ENCODE results near the gene ADAMTSL1. TPM values are rescaled to one million over a fixed set of nuclear protein-coding genes. Genes with fewer than 3 reads are reported as not detected.

The ADAMTSL1 gene
- total RNA-seq, 4 donors from 2014 or later = 13.3 to 39.7 (median 27.2) TPM

GRCh38 chr9:18727904-18728303, 254.0 kb downstream of the ADAMTSL1 start:
- Histone ChIP-seq H3K4me1 (peaks cover 0 to 10% (median 2%) of the 10 kb centered on the region in 4 donors), H3K27me3 (no peaks in the 10 kb centered on the region), H3K36me3 (no peaks in the 10 kb centered on the region), H3K9me3 (no peaks in the 10 kb centered on the region), H3K4me3 (no peak overlapping the region), H3K27ac (no peak overlapping the region)
- in situ Hi-C loops (cut with MboI; ENCODE audit: low pct_ligation_motif_present in 1 of 4, low pct_unique_long_range_greater_than_20kb in 1 of 4, low sequenced_read_pairs in 3 of 4) (no loop called here), intact Hi-C loops (cut with DNase I; ENCODE audit: low total_unique reads) (no loop called here)
- WGBS, 2 donors (ENCODE audit: low coverage in 1 of 2) = 93 to 97% methylated on average over 3 to 7 of the region's 7 CpGs
- no peak for TF ChIP-seq EP300 (IDR thresholded peaks at IDR 0.05; ENCODE audit: low read depth)
- TF ChIP-seq POLR2AphosphoS5 (IDR thresholded peaks at IDR 0.05) = no peak
- TF ChIP-seq CTCF (IDR thresholded peaks at IDR 0.05) = no peak
- TF ChIP-seq POLR2A (IDR thresholded peaks at IDR 0.05) = no peak
- no peak for DNase-seq

GRCh38 chr9:18728642-18729041, 254.7 kb downstream of the ADAMTSL1 start:
- Histone ChIP-seq H3K27me3 (no peaks in the 10 kb centered on the region), H3K27ac (no peak overlapping the region), H3K4me3 (no peak overlapping the region), H3K4me1 (peaks cover 0 to 10% (median 2%) of the 10 kb centered on the region in 4 donors), H3K9me3 (no peaks in the 10 kb centered on the region), H3K36me3 (no peaks in the 10 kb centered on the region)
- TF ChIP-seq POLR2A (IDR thresholded peaks at IDR 0.05) (no peak), POLR2AphosphoS5 (IDR thresholded peaks at IDR 0.05) (peak in 2 of 3 donors; percentile 9 to 38)
- in situ Hi-C loops (cut with MboI; ENCODE audit: low pct_ligation_motif_present in 1 of 4, low pct_unique_long_range_greater_than_20kb in 1 of 4, low sequenced_read_pairs in 3 of 4) = no loop called here
- no peak for DNase-seq
- 78 to 83% methylated on average over 3 of the region's 3 CpGs for WGBS, 2 donors (ENCODE audit: low coverage in 1 of 2)
- intact Hi-C loops (cut with DNase I; ENCODE audit: low total_unique reads) = no loop called here

GRCh38 chr9:18730241-18730640, 256.3 kb downstream of the ADAMTSL1 start:
- Histone ChIP-seq H3K4me3 (no peak overlapping the region), H3K36me3 (no peaks in the 10 kb centered on the region), H3K27me3 (no peaks in the 10 kb centered on the region), H3K9me3 (no peaks in the 10 kb centered on the region), H3K4me1 (peaks cover 0 to 10% (median 2%) of the 10 kb centered on the region in 4 donors), H3K27ac (no peak overlapping the region)
- 89 to 97% methylated on average over 3 of the region's 3 CpGs for WGBS, 2 donors (ENCODE audit: low coverage in 1 of 2)
- DNase-seq = no peak
- intact Hi-C loops (cut with DNase I; ENCODE audit: low total_unique reads) = no loop called here
- in situ Hi-C loops (cut with MboI; ENCODE audit: low pct_ligation_motif_present in 1 of 4, low pct_unique_long_range_greater_than_20kb in 1 of 4, low sequenced_read_pairs in 3 of 4) = no loop called here
- TF ChIP-seq POLR2A (IDR thresholded peaks at IDR 0.05) (no peak), CTCF (IDR thresholded peaks at IDR 0.05) (no peak), POLR2AphosphoS5 (IDR thresholded peaks at IDR 0.05) (no peak), EP300 (IDR thresholded peaks at IDR 0.05; ENCODE audit: low read depth) (no peak)

- no peaks in the 10 kb centered on the region for H3K27me3 ChIP-seq
- intact Hi-C loops (cut with DNase I; ENCODE audit: low total_unique reads) (no loop called here), in situ Hi-C loops (cut with MboI; ENCODE audit: low pct_ligation_motif_present in 1 of 4, low pct_unique_long_range_greater_than_20kb in 1 of 4, low sequenced_read_pairs in 3 of 4) (no loop called here)
- no peak for DNase-seq
- H3K27ac ChIP-seq = no peak overlapping the region
- TF ChIP-seq POLR2AphosphoS5 (IDR thresholded peaks at IDR 0.05) (no peak), CTCF (IDR thresholded peaks at IDR 0.05) (no peak), POLR2A (IDR thresholded peaks at IDR 0.05) (no peak), EP300 (IDR thresholded peaks at IDR 0.05; ENCODE audit: low read depth) (no peak)
- no peaks in the 10 kb centered on the region for H3K4me1 ChIP-seq
- no peak overlapping the region for H3K4me3 ChIP-seq
- H3K9me3 ChIP-seq = no peaks in the 10 kb centered on the region
- no peaks in the 10 kb centered on the region for H3K36me3 ChIP-seq
Measured at GRCh38 chr9:18739127-18739526, 265.2 kb downstream of the ADAMTSL1 start.

GRCh38 chr9:18739641-18740318, 265.8 kb downstream of the ADAMTSL1 start:
- 81 to 100% methylated on average over 1 to 5 of the region's 5 CpGs for WGBS, 2 donors (ENCODE audit: low coverage in 1 of 2)
- Histone ChIP-seq H3K9me3 (no peaks in the 10 kb centered on the region), H3K27me3 (no peaks in the 10 kb centered on the region), H3K36me3 (no peaks in the 10 kb centered on the region), H3K27ac (no peak overlapping the region), H3K4me1 (no peaks in the 10 kb centered on the region), H3K4me3 (no peak overlapping the region)
- intact Hi-C loops (cut with DNase I; ENCODE audit: low total_unique reads) (no loop called here), in situ Hi-C loops (cut with MboI; ENCODE audit: low pct_ligation_motif_present in 1 of 4, low pct_unique_long_range_greater_than_20kb in 1 of 4, low sequenced_read_pairs in 3 of 4) (no loop called here)
- DNase-seq = no peak
- no peak for TF ChIP-seq POLR2A (IDR thresholded peaks at IDR 0.05)
- no peak for TF ChIP-seq POLR2AphosphoS5 (IDR thresholded peaks at IDR 0.05)
- TF ChIP-seq CTCF (IDR thresholded peaks at IDR 0.05) = no peak
- no peak for TF ChIP-seq EP300 (IDR thresholded peaks at IDR 0.05; ENCODE audit: low read depth)

All from transverse colon (tissue), 4 donors.